GM18520 (cell line): Measurements from ENCODE around the gene OXSR1.

Experiments used
- ATAC-seq: cut with Tn5 transposase; IDR thresholded peaks from one replicate; pipeline ENCODE4 v1.9.1; 2021; ENCODE audit not compliant: unreplicated experiment

OXSR1 gene

GRCh38 chr3:38297947-38298711 is 132.8 kb downstream of the OXSR1 start:
- ATAC-seq: no peak
